HG03097 (cell line): ENCODE results near the gene CFDP1.
A peak's percentile ranks its signal among the peaks of the same experiment; 100 is the strongest.

ENCODE experiments used
- ATAC-seq: cut with Tn5 transposase; IDR thresholded peaks from one replicate; pipeline ENCODE4 v1.9.1; 2021; ENCODE audit not compliant: unreplicated experiment, low FRiP score

Gene CFDP1

GRCh38 chr16:75326333-75326732 lies 107.0 kb downstream of the CFDP1 start:
- no peak for ATAC-seq

DNA sequence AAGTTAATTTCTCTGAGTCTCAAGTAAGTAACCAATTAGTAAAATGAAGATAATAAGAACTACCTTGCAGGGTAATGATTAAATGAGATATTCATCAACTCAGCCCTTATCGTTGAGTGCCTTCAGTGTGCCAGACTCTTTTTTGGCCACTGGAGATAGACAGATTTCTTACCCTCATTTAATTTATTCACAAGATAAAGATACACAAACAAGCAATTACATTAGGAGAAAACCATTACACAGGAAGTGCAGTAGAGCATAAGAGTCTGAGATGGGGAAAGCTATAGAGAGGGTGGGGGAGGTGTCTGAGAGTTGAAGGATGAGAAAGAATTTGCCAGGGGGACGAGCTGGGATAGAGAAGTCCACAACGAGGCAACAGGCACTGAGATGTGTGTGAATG lies 109.4 kb downstream of the CFDP1 start:
- no peak for ATAC-seq

GRCh38 chr16:75323198-75323597 lies 110.1 kb downstream of the CFDP1 start:
- no peak for ATAC-seq

- ATAC-seq: no peak
These were observed 110.6 kb downstream of the CFDP1 start for GRCh38 chr16:75322740-75323139.

- no peak for ATAC-seq
These were observed 112.9 kb downstream of the CFDP1 start for GRCh38 chr16:75320435-75320834.

- peak; percentile 75 for ATAC-seq
These were observed 113.5 kb downstream of the CFDP1 start for GRCh38 chr16:75319513-75320411.

- no peak for ATAC-seq
These were observed 114.6 kb downstream of the CFDP1 start for GRCh38 chr16:75318737-75319136.

DNA sequence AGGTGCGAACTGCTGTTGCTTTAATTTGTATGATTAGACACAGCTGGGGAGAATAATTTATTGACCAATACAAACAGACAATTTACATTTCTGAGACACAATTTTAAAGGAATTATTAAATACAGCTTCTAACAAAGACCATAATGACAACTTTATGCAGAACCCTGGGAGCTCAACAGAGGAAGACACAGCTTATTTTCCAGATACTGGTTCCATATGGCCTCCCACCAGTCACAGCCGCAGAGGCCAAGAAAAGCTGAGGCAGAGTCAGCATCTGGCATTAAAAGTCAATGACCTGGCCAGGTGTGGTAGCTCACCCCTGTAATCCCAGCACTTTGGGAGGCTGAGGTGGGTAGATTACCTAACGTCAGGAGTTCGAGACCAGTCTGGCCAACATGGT lies 115.8 kb downstream of the CFDP1 start:
- ATAC-seq: no peak

DNA sequence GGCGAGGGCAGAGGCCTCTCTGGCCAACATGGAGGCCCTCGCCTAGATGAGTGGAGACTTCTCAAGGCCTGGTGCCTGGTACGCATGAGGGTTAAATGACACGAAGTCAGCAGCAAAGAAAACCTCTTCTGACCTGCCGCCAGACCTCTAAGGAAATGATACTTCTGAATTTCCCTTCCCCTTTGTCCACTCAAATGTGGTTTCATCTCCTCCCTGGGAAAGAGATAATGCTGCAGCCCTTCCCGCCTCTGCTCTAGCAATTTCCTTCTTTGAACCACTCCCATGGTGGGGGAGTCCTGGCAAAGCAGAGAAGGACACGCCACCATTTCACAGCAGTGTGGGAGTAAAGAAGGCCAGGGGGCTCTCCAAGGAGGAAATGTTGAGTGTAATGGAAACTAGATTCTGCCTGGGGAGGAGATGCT lies 116.2 kb downstream of the CFDP1 start:
- no peak for ATAC-seq

GRCh38 chr16:75315539-75316306 lies 117.6 kb downstream of the CFDP1 start:
- ATAC-seq: no peak

DNA sequence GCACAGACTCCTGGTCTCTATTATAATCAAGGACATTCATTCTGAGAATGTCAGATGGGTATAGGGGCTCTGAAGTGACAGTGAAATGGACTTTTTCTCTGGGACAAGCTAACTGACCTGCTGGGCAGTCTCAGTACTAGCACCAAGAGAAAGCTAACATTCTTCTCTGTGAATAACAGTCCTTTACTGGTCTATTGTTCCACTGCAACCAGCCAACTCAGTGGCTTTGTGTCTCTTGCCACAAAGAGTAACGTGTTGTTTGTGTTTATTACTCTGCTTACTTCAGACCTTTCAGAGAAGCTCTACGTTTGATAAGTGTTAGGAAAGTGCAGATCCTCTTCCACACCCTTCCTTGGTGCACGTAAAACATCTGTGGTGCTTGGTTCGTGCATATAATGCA lies 120.4 kb downstream of the CFDP1 start:
- ATAC-seq: no peak

DNA sequence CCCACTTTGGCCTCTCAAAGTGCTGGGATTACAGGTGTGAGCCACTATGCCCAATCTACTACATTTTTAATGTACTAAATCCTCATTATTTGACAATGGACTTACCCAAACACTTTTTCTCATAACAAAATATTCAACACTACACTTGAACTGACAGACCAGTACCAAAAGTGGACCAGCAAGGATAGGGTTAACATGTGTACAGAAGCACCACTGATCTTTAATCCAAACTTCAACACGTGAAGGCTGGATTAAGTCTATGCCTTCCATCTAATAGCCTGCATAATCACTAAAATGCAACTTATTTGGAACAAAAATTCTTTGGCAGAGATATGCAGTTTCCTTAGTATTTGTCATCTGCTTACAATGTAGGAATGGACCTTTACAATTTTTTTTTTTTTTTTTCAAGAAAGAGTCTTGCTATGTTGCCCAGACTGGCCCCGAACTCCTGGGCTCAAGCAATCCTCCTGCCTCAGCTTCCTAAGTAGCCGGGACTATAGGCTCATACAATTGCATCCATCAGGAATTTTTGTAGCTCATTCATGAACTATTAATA lies 121.8 kb downstream of the CFDP1 start:
- ATAC-seq: no peak

- ATAC-seq: no peak
These were observed 122.8 kb downstream of the CFDP1 start for GRCh38 chr16:75310541-75310940.

DNA sequence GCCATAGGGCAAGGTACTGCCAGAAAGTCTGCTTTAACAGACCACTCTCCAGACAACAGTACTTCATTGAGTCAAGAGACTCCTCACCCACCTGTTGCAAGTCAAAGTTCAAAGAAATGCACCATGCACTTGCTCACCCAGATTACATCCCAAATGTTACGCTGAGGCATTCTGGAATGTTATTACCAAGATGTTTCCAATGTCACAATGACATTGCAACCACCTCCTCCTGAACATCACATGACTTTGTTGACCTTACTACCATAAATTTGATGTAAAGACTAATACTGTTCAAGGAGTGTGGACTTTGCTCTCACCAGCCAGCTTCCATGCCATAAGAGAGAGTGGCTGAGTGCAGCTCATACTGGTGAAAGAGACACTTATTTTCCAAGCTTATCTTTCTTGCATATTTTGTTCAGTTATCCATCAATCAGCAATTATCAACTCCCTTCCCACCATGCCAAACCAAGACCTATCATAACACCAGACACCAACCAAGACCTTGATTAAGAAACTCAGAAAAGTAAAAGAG lies 123.3 kb downstream of the CFDP1 start:
- ATAC-seq: no peak

- ATAC-seq: no peak
These were observed 124.1 kb downstream of the CFDP1 start for GRCh38 chr16:75309156-75309555.

GRCh38 chr16:75308011-75308410 lies 125.3 kb downstream of the CFDP1 start:
- ATAC-seq: no peak

GRCh38 chr16:75307506-75307905 lies 125.8 kb downstream of the CFDP1 start:
- no peak for ATAC-seq

DNA sequence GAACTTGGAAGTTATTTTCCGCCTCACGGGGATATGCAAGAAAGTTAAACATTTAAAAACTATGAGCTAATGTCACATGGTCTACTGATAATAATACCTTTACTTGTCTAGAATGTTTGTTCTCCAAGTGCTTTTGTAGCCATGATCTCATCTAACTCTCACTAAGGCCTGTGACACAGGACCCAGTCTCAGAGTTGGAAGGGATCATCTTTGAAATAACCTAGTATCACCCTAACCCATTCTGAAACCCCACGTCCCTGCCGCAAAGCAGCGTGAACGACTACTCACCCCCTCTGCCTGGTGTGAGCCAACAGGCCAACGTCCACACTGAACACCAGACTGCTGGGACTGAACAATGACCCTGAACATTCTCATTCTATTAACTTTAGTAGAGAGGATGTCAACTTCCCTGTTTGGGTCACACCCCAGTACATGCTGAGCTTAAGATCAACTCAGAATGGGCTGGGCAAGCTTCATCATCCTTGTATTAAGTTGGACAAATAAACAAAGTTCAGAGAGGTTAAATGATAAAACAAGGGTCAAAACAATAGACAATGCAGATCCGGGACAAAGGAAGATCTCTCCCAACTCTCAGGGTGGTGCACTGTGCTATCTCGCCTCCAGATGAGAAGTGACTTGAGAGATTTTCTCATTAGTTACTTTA lies 127.1 kb downstream of the CFDP1 start:
- ATAC-seq: no peak

DNA sequence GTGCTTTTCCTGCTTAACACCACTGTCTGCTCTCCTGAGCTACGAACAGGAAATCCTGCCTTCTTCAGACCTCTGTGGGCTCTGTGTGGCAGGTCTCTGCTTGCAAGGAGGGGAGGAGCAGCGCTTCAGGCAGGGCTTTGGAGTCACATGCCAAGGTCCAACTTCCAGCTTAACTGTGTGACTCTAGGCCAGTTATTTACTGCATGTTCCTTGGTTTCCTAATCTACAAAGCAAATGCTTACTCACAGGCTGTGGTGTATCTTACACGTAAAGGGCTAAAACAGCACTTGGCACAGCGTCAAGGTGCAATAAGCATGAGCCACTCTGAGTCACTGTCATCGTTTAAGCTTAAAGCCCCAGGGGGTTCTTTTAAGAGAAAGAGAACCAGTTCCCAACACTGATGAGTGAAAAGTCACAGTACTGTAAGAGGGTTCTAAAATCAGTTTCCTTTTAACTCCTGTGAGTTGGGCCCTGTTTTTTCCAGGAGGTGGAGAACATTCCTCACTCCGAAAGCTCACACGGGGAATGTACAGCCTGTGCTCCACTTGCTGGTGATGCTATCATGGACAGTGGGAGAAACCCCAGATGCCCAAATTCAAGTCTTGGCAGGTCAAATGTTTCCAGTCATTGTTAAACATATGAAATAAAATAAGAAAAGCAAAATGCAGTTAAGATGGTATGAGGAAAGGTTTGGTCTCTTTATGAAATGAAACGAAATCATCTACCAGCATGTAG lies 127.8 kb downstream of the CFDP1 start:
- peak; percentile 44 for ATAC-seq
